Fibroblast of lung (primary cell): ENCODE data around the gene TCF21.

ENCODE experiments used
- CTCF ChIP-seq, 2 donors: IDR thresholded peaks in 1 of 2; conservative IDR thresholded peaks in 1 of 2; 1 replicate in 1 of 2; 2 replicates in 1 of 2; pipeline ENCODE4 v1.5.1; 2011 to 2012; ENCODE audit warnings: low read length in 2 of 2, control low read depth in 1 of 2, inconsistent platforms in 1 of 2, low read depth in 1 of 2, mild to moderate bottlenecking in 1 of 2
- EZH2 ChIP-seq: IDR thresholded peaks from 2 replicates; pipeline ENCODE4 v1.5.1; 2012; ENCODE audit warnings: low read length, control low read depth, mild to moderate bottlenecking; ENCODE audit errors: missing control alignments

- no peak for TF ChIP-seq CTCF (conservative IDR thresholded peaks at IDR 0.05 in 1 of 2, IDR thresholded peaks at IDR 0.05 in 1 of 2; ENCODE audit: low read depth in 1 of 2, low read length in 2 of 2)
- no peak for TF ChIP-seq EZH2
These were observed 1.8 kb downstream of the TCF21 start for GRCh38 chr6:133890711-133891148.
